Coronary artery (tissue), 2 donors: Measurements from ENCODE around the gene MISP3.

Experiments
- DNase-seq: peaks from one replicate; pipeline ENCODE4 v3.0.0-alpha.2; 2017; ENCODE audit warnings: low spot score
- H3K27ac ChIP-seq, 2 donors: fragments of 200-600 bp; sonication (generic); one replicate each; pipeline ENCODE4 v1.5.1; 2016 to 2019
- H3K4me3 ChIP-seq: fragments of 200-600 bp; sonication (generic); 2 replicates; pipeline ENCODE4 v1.5.1; 2016; ENCODE audit warnings: mild to moderate bottlenecking, moderate library complexity
- TF ChIP-seq, protein P1 (sequence below): fragments of 200-600 bp; sonication (generic); IDR thresholded peaks from one replicate; pipeline ENCODE4 v1.5.1; 2019; ENCODE audit warnings: antibody characterized with exemption

MISP3 gene

DNA sequence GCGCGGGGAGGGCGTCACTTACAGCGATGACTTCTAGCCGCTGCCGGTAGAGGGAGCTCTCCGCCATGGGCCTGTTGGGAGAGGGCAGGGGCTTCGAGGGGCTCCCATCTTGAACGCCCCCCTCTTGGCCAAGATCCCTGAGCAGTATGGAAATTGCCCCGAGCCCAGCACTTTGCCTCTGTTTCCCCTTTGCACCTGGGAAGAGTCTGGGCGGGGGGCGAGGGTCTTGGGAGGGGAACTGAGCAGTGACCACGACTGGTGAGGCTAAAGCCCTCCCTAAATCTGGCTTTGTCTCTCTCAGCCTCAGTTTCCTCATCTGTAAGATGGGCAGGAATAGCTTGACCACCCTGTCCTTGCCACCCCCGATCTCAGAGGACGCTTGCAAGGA is 13.5 kb upstream of the MISP3 start:
- H3K27ac ChIP-seq, result no peak overlapping the region
- TF ChIP-seq, protein P1, sequence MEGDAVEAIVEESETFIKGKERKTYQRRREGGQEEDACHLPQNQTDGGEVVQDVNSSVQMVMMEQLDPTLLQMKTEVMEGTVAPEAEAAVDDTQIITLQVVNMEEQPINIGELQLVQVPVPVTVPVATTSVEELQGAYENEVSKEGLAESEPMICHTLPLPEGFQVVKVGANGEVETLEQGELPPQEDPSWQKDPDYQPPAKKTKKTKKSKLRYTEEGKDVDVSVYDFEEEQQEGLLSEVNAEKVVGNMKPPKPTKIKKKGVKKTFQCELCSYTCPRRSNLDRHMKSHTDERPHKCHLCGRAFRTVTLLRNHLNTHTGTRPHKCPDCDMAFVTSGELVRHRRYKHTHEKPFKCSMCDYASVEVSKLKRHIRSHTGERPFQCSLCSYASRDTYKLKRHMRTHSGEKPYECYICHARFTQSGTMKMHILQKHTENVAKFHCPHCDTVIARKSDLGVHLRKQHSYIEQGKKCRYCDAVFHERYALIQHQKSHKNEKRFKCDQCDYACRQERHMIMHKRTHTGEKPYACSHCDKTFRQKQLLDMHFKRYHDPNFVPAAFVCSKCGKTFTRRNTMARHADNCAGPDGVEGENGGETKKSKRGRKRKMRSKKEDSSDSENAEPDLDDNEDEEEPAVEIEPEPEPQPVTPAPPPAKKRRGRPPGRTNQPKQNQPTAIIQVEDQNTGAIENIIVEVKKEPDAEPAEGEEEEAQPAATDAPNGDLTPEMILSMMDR, result no peak
- no peak overlapping the region for H3K4me3 ChIP-seq
- no peak for DNase-seq

DNA sequence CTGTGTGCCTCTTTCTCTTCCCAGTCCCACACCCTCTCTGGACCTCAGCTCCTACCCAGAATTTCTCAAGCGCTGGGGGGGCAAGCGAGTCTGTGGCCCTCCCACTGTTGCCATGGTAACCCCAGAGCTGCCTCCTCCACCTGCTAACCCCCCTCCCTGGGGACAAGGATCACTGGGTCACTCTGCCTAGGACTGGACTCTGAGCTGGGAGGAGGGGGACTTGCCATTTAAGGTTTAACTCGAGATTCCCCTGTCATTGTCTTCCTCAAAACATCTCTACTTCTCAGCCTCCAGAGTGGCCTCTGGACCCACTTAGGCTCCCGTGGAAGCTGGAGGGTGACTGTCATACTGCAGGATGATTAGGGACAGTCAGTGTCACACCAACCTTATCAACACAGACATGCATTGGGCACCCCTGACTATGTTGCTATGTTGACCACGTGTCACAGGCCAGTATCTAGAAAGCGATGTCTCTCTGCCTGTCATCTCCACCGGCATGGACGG is 12.9 kb upstream of the MISP3 start:
- no peak overlapping the region for H3K27ac ChIP-seq
- H3K4me3 ChIP-seq, result no peak overlapping the region
- no peak for DNase-seq
- TF ChIP-seq, protein P1, result no peak

DNA sequence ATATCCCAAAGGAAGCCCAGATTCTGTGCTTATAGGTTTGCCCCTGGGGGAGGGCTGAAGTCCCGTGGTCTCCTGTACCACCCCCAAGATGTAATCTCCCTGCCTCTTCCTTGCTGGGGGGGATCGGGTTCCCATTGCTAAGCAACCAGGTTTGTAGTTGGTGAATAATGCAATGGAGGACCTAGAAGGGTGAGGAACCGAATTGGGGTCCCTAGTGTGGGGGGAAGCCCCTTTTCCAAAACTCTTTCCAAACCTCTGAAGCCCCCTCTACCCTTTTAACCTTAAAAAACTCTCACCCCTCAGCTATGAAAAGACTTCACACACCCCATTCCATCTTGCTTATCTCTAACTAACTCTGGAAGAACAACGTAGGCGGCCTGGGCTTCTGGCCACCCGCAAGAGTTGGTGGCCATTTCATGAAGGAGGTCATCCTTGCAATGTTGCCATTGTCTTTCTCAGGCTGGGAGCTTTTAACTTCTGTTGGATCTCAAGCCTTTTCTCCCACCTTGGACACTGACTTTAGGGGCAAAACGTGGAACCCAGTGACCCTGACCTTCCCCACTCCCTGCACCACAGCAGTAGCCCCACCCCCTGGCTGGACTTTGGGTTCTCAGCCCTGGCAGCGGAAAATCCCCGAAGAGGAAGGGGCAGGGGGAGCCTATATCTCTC is 11.4 kb upstream of the MISP3 start:
- TF ChIP-seq, protein P1, result no peak

DNA sequence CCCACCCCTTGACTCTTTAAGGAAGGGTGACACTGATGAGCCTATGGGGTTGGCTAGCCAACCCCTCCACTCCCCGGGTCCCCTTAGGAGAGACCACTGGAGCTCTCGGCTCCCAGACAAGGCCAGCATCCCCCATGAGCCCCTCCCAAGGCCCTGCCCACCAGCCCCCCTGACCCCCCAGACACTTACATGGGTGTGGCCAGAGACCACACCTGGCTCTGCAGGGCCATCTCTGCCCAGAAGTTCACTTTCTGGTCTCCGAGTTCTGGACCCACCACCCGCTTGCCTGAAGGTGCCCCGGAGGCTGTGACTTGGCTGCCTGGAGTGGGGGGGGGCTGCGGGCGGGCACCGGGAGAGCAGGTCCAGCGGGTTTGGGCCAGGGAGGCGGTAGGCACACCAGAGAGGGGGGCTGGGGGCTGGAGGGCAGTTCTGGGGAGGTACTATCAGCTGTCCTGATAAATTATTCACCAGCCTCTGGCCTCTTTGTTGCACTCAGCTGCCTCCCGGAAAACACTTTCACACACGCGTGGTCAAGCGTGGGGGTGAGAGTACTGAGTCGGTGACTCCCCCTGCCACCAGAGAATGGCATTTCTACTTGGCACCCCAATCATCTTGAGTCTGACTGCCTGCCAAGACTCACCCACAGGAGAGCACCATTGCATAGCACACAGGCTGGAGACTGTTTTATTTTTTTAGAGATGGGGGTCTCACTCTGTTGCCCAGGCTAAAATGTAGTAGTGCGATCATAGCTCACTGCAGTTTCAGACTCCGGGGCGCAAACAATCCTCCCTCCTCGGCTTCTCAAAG is 10.6 kb upstream of the MISP3 start, which contains the start of gene PALM3:
PALM3 (minus strand) TSS at position 326 of the 807 bp plus-strand sequence; CDS start at position 230, 96 bp downstream.
- no peak within 1 kb of the TSS for H3K4me3 ChIP-seq
- TF ChIP-seq, protein P1, result no peak
- no peak for DNase-seq
- H3K27ac ChIP-seq, result no peak within 1 kb of the TSS

More for the DNA sequence above, 11.4 kb upstream of the MISP3 start:
- Histone ChIP-seq H3K27ac (no peak overlapping the region), H3K4me3 (no peak overlapping the region)
- DNase-seq, result no peak

DNA sequence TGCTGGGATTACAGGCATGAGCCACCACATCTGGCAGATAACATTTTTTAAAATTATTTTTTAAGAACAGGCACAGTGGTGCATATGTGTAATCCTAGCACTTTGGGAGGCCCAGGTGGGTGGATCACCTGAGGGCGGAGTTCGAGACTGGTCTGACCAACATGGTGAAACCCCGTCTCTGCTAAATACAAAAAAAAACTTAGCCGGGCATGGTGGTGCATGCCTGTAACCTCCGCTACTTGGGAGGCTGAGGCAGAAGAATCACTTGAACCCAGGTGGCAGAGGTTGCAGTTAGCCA is 10.1 kb upstream of the MISP3 start:
- TF ChIP-seq, protein P1, result no peak
- Histone ChIP-seq H3K27ac (no peak overlapping the region), H3K4me3 (no peak overlapping the region)
- DNase-seq, result no peak

DNA sequence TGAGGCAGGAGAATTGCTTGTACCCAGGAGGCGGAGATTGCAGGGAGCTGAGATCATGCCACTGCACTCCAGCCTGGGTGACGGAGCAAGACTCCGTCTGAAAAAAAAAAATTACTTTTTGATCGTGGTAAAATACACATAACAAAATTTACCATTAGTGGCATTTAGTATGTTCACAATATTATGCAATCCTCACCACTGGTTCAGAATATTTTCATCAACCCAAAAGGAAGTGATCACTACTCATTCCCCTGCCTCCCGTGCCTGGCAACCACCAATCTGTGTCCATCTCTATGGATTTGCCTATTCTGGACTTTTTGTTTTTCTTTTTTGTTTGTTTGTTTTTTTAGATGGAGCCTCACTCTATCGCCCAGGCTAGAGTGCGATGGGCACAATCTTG is 9.5 kb upstream of the MISP3 start:
- TF ChIP-seq, protein P1, result no peak
- H3K4me3 ChIP-seq, result no peak overlapping the region
- H3K27ac ChIP-seq, result no peak overlapping the region
- DNase-seq, result no peak
